Keratinocyte (primary cell): Measurements from ENCODE around the gene SDC1. TPM values are rescaled to one million over a fixed set of nuclear protein-coding genes. Genes with fewer than 3 reads are reported as not detected.

Experiments
- DNase-seq: peaks from one replicate; pipeline ENCODE4 v3.0.0-alpha.2; 2011; ENCODE audit warnings: low read depth, missing footprints, low spot score
- FAIRE-seq: peaks from 2 replicates; lab custom pipeline; 2011; peaks lifted over from hg19 to GRCh38; lab: Jason Lieb, UNC
- H2AFZ ChIP-seq: 2 replicates; pipeline ENCODE4 v1.6.0; 2012; ENCODE audit warnings: low read length, control low read depth, inconsistent platforms; ENCODE audit not compliant: control insufficient read depth
- H3K27ac ChIP-seq: 2 replicates; pipeline ENCODE4 v1.5.1; 2011; ENCODE audit warnings: low read length; ENCODE audit not compliant: control insufficient read depth, insufficient read depth
- H3K27me3 ChIP-seq: 3 replicates; pipeline ENCODE4 v1.6.0; 2011; ENCODE audit warnings: low read length; ENCODE audit not compliant: control insufficient read depth, insufficient read depth; ENCODE audit errors: extremely low read depth
- H3K36me3 ChIP-seq, 2 experiments: 2 replicates in 1 of 2; 3 replicates in 1 of 2; pipeline ENCODE4 v1.5.1; 2011; ENCODE audit warnings: low read length in 2 of 2, mild to moderate bottlenecking in 1 of 2; ENCODE audit not compliant: control insufficient read depth in 2 of 2, insufficient read depth in 2 of 2; ENCODE audit errors: extremely low read depth in 1 of 2
- H3K4me1 ChIP-seq: 3 replicates; pipeline ENCODE4 v1.5.1; 2011; ENCODE audit warnings: low read length; ENCODE audit not compliant: control insufficient read depth, insufficient read depth; ENCODE audit errors: extremely low read depth
- H3K4me2 ChIP-seq: 3 replicates; pipeline ENCODE4 v1.6.0; 2011; ENCODE audit warnings: low read depth, low read length; ENCODE audit not compliant: control insufficient read depth, insufficient read depth; ENCODE audit errors: extremely low read depth
- H3K4me3 ChIP-seq, 3 experiments: fragments of 200-600 bp in 1 of 3; sonication (generic) in 1 of 3; 2 replicates in 2 of 3; 3 replicates in 1 of 3; pipeline ENCODE4 v1.5.1; 2011 to 2016; ENCODE audit warnings: low read length in 3 of 3, mild to moderate bottlenecking in 3 of 3, control low read depth in 2 of 3, inconsistent platforms in 1 of 3, low read depth in 1 of 3, mixed read lengths in 1 of 3, mixed run types in 1 of 3, moderate library complexity in 1 of 3; ENCODE audit not compliant: control insufficient read depth in 2 of 3, insufficient read depth in 2 of 3; ENCODE audit errors: extremely low read depth in 1 of 3
- H3K79me2 ChIP-seq: 2 replicates; pipeline ENCODE4 v1.6.0; 2012; ENCODE audit warnings: low read length; ENCODE audit not compliant: control insufficient read depth, insufficient read depth
- H3K9ac ChIP-seq: 3 replicates; pipeline ENCODE4 v1.6.0; 2011; ENCODE audit warnings: low read length; ENCODE audit not compliant: control insufficient read depth, insufficient read depth; ENCODE audit errors: extremely low read depth
- H3K9me1 ChIP-seq: 3 replicates; pipeline ENCODE4 v1.6.0; 2011; ENCODE audit warnings: low read length; ENCODE audit not compliant: control insufficient read depth, insufficient read depth; ENCODE audit errors: extremely low read depth
- H3K9me3 ChIP-seq: 2 replicates; pipeline ENCODE4 v1.5.1; 2012; ENCODE audit warnings: low read depth, low read length; ENCODE audit not compliant: control insufficient read depth
- H4K20me1 ChIP-seq: 3 replicates; pipeline ENCODE4 v1.6.0; 2011; ENCODE audit warnings: low read length; ENCODE audit not compliant: control insufficient read depth, insufficient read depth; ENCODE audit errors: extremely low read depth
- EZH2 ChIP-seq: IDR thresholded peaks from one replicate; pipeline ENCODE4 v1.6.1; 2012; ENCODE audit warnings: inconsistent platforms, mild to moderate bottlenecking, low read length, moderate library complexity
- dilution Hi-C: fragments of 300-500 bp; cut with MboI; formaldehyde crosslinking; loops from one replicate; pipeline ENCODE4 v1.7.0; 2020; ENCODE audit warnings: low sequenced_read_pairs; ENCODE audit not compliant: extremely low pct_ligation_motif_present
- polyA plus RNA-seq, 5 experiments: library from polyadenylated mRNA; depleted of rRNA in 3 of 5; stranded (reverse) in 3 of 5; stranded (forward) in 1 of 5; unstranded in 1 of 5; fragments of >200 nt; gene quantifications; 1 replicate in 1 of 5; 2 replicates in 3 of 5; 3 replicates in 1 of 5; pipeline versions ENCODE4 v1.2.1 to v1.2.3, GENCODE V29; 2011 to 2012; ENCODE audit warnings: missing spikeins in 2 of 5, low read depth in 1 of 5, low replicate concordance in 1 of 5
- TF ChIP-seq, protein P1 (sequence below), 3 experiments: IDR thresholded peaks in 1 of 3; conservative IDR thresholded peaks in 1 of 3; optimal IDR thresholded peaks in 1 of 3; 2 replicates in 2 of 3; 3 replicates in 1 of 3; pipeline versions ENCODE3 to v1.5.1; 2011; ENCODE audit warnings: low read length in 3 of 3, mild to moderate bottlenecking in 3 of 3, moderate library complexity in 2 of 3, control low read depth in 1 of 3, inconsistent platforms in 1 of 3; ENCODE audit not compliant: insufficient read depth in 2 of 3; ENCODE audit errors: extremely low read depth in 1 of 3

SDC1 gene
- polyA plus RNA-seq, 1 donor (not counting 4 experiments of a cell fraction or from before 2014, with no cell fraction given) = 696 TPM

DNA sequence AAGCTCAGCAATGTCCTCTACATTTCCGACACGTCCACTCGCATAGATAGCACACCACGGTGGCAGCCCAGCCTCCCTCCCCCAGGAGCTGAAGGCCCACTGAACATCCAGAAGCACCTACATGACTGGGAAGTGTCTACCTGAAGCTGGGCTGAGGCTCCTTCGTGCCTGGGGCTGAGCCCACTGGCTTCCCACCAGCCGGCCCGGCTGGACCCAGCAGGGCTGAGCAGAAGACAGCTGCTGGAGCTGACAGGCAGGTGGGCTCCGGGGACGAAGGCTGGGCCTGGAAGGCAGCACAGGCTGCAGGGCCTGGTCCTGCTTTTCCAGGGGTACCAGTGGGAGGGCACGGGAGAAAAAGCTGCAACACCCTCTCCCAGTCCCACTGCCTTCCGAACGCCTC, 13.5 kb downstream of the SDC1 start:
- H3K36me3 ChIP-seq = peaks cover 30 to 75% of the 10 kb centered on the region in 2 experiments
- no peak for TF ChIP-seq EZH2
- TF ChIP-seq, protein P1, sequence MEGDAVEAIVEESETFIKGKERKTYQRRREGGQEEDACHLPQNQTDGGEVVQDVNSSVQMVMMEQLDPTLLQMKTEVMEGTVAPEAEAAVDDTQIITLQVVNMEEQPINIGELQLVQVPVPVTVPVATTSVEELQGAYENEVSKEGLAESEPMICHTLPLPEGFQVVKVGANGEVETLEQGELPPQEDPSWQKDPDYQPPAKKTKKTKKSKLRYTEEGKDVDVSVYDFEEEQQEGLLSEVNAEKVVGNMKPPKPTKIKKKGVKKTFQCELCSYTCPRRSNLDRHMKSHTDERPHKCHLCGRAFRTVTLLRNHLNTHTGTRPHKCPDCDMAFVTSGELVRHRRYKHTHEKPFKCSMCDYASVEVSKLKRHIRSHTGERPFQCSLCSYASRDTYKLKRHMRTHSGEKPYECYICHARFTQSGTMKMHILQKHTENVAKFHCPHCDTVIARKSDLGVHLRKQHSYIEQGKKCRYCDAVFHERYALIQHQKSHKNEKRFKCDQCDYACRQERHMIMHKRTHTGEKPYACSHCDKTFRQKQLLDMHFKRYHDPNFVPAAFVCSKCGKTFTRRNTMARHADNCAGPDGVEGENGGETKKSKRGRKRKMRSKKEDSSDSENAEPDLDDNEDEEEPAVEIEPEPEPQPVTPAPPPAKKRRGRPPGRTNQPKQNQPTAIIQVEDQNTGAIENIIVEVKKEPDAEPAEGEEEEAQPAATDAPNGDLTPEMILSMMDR (optimal IDR thresholded peaks at IDR 0.05 in 1 of 3, IDR thresholded peaks at IDR 0.05 in 1 of 3, conservative IDR thresholded peaks at IDR 0.05 in 1 of 3; ENCODE audit: extremely low read depth in 1 of 3, insufficient read depth in 2 of 3, low read length in 3 of 3) = no peak
- peaks cover 8% of the 10 kb centered on the region for H3K9me1 ChIP-seq
- dilution Hi-C loops = no loop called here
- peaks cover 99% of the 10 kb centered on the region for H3K4me1 ChIP-seq
- DNase-seq (no peak), FAIRE-seq (no peak)
- no peak overlapping the region for H3K4me3 ChIP-seq
- no peaks in the 10 kb centered on the region for H3K9me3 ChIP-seq
- H3K4me2 ChIP-seq = peak overlapping the region; percentile 92
- no peaks in the 10 kb centered on the region for H3K27me3 ChIP-seq
- H3K27ac ChIP-seq = peak overlapping the region; percentile 96
- peak overlapping the region; percentile 96 for H3K9ac ChIP-seq
- peaks cover 23% of the 10 kb centered on the region for H4K20me1 ChIP-seq
- peaks cover 98% of the 10 kb centered on the region for H3K79me2 ChIP-seq
- H2AFZ ChIP-seq = no peak overlapping the region

DNA sequence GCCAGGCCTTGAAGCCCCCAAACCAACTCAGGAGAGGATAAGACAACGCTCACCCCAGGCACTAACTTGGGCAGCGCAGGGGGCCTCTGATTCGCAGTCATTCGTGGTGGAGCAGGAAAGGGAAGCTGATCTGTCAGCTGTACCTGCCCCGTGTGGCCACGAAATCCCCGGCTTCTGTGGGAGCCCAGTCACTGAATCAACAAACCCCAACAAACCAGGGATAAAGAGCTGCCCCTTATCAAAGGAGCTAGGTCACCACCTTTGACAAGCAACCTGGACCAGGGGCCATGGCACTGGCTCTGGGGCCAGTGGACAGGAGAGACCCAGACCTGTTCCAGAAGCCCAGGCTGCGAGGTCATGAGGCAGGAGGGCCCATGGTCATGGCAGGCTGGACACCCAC, 14.5 kb downstream of the SDC1 start:
- H3K27me3 ChIP-seq = no peaks in the 10 kb centered on the region
- FAIRE-seq = no peak
- H3K4me1 ChIP-seq = peaks cover 92% of the 10 kb centered on the region
- peak overlapping the region; percentile 96 for H3K9ac ChIP-seq
- peaks cover 96% of the 10 kb centered on the region for H3K79me2 ChIP-seq
- peaks cover 8% of the 10 kb centered on the region for H3K9me1 ChIP-seq
- no peaks in the 10 kb centered on the region for H3K9me3 ChIP-seq
- H3K36me3 ChIP-seq = peaks cover 27 to 71% of the 10 kb centered on the region in 2 experiments
- H3K4me2 ChIP-seq = peak overlapping the region; percentile 23
- no peak overlapping the region for H2AFZ ChIP-seq
- no peak for DNase-seq
- no peak for TF ChIP-seq EZH2
- TF ChIP-seq, protein P1 (optimal IDR thresholded peaks at IDR 0.05 in 1 of 3, IDR thresholded peaks at IDR 0.05 in 1 of 3, conservative IDR thresholded peaks at IDR 0.05 in 1 of 3; ENCODE audit: extremely low read depth in 1 of 3, insufficient read depth in 2 of 3, low read length in 3 of 3) = no peak
- dilution Hi-C loops = no loop called here
- H3K4me3 ChIP-seq = no peak overlapping the region
- peak overlapping the region; percentile 96 for H3K27ac ChIP-seq
- H4K20me1 ChIP-seq = peaks cover 27% of the 10 kb centered on the region
